CMK (cell line): ENCODE data around the gene SLC4A11.

ENCODE experiments used
- DNase-seq: peaks from one replicate; pipeline ENCODE4 v3.0.0-alpha.2; 2010; ENCODE audit warnings: low read depth

Gene SLC4A11

DNA sequence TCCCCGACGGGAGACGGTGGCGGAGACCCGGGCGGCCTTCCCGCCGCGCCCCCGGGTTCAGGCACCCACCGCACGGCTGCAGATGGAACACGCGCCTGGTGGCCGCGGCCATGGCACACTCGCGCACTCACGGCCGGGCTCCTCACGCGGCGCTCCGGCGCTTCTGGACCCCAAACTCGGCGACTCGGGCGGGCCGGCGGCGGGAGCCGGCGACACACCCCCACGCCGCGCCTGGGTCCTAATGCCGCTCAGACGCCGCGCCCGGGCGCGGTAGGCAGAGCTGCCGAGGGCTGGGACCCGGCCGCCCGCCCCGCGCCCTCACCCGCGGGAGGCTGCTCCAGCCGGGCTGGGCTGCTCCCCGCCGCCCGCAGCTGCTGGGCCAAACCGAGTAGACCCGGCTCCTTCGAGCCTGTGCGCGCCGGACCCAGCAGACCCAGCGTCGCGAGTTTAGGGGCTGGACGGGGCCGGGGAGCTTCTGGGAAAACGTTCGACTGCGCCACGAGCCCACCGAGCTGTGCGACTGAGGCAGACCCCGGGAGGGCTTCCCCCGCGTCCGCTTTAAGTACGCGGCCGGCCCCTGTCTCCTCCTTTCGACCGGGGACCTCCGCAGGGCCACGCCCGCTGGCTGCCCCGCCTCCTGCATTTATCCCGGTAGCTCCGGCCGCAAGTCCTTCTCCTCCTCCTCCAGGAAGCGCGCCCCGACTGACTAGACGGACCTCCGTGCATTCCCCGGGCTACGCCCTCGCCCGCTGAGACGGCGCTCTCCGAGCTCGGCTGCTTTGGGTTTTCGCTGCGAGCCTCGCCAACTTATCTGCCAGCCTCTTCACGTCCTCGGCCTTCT, at the start of gene SLC4A11:
SLC4A11 (minus strand) TSS at position 165 of the 841 bp plus-strand sequence; CDS start at position 112, 53 bp downstream.
- DNase-seq, result no peak

DNA sequence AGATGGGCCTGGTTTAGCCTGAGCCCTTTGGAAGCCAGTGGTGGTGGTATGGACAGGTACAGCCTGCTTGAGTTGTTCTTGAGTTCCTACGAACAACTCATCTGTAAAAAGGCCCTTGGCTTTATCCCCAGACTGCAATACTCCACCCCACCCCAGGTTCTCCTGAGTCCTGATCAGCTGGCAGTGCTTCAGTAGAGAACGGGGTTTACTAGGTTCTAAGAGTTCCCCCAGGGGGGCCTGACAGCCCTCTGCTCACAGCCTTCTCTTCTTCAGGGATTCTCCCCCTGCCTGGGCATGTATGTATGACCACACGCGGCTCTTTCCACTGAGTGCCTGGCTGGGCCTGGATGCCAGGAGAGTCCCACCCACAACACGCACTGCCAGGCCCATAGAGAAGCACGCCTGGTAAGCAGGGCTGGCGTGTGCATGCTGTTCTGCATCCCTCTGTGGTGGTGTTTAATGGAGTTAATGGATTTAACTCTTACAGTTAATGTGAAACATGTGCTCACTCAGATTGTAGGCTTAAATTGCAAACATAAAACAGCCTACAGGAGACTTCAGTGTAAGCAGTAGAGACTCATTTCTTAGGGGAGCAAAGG, 44.3 kb upstream of the SLC4A11 start:
- DNase-seq, result no peak

DNA sequence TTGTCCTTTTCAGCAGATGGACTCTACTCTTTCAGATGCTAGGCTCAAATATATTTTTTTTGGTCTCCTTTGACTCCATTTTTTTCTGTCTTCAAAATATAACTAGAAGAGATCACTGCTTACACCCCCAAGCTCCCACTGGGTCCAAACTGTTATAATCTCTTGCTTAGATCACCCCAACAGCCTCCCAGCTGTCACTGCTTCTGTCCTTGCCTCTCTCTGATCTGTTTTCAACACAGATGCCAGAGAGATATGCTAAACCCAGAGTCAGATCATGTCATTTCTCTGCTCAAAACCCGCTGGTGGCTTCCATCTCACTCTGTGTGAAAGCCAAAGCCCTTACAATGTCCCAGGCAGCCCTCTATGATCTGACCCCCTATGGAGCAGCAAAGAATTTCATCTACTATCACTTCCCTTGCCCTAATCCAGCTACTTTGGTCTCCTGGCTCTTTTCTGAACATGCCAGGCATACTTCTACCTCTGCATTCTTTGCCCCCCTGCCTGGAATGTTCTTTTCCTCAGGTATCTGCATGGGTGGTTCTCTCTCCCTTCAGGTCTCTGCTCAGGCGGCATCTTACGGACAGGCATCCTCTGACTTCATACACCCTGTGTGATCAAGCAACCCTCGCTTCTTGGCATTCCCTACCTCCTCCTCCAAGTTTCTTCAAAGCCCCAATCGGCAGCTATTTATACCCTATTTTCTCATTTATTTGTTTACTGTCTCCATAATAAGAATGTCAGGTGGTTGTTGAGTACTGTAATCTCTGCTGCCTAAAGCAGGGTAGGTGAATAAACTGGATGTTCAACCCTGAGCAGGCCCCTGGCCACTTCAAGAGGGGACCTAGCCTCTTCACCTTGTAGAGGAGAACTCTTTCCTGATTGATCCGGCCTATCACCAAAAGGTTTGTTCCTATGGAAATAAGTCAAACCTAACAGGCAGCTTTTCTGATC, 43.6 kb upstream of the SLC4A11 start:
- DNase-seq, result no peak

DNA sequence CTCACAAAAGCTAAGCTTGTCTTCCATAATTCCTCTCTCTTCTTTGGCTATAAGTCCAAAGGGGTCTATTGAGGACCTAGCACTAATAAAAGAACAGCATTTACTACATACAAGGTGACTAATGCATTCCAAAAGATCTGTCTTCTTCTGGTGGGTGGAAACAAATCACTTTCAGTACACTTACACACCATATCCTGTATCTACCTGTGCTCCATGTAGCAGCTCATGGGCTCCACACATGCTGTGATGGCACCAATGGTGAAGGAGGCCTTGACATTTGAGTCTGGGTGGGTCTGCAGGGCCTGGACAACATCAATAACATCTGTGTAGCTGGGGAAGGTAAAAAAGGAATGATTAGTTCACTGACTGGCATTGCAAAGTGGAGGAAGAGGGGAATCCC, 42.4 kb upstream of the SLC4A11 start:
- DNase-seq, result no peak

DNA sequence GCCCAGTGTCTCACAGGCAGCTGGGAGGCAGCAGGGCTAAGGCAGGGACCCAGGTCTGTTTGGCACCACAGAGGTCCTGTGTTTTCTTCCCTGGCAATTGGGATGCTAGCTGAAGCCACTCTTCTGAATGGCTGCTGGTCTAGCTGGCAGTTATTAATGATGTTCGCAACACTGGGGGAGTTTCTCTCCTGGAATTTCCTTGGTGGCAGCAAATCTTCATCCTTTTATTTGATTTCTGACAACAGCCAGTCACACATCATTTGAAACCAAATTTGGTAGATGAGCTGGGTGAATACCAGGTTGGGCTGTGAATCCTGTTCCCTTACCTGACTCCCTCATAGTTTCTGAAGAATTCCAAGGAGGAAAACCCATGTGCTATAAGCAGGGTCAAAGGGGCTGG, 40.8 kb upstream of the SLC4A11 start:
- no peak for DNase-seq

DNA sequence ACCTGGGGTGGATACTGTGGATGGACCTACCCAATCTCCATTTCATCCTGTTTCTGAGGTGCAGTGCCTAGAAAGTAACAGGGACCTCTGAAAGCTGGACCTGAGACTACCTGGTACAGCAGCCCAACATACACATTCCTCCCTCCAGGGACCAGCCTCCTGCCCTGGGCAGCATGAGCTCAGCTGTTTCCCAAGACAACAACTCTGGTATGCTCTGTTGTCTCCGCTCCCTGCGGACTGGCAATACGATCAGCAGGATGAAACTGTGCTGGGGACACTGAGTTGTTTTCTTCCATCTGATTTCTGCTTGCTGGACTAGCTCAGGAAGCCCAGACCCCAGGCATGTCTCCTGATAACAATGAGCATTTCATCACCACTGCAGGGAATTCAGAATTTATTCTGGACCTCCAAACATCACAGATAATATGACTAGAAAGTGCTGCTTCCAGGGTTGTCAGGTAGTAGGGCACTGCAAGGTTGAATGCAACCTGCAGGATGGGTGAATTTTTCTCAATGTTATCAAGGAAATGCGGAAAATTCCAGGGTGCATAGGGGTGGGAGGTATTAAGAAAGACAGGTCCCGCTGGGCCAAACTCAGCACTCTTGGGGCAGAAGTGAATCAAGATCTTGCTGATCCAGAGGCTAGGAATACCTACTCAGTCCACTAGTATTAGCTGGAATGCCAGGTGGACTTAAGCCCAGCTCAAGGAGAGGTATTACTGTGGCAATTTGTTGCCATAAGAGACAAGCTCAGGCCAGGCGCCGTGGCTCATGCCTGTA, 38.9 kb upstream of the SLC4A11 start:
- no peak for DNase-seq

DNA sequence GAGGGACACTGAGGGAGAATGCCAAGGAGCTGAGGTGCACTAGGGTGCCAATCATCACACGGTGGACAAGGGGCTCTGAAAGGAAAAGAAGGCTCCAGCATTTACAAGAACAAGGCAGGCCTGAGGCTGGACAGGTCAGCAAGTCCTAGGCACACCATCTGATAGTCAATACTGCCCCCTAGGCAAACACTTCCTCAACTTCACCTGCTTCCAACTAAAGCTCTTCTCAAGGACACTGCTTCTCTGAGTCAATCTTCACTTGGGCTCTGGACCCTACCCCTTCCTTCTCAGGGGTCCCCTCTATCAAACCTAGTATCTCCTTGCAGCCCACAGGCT, 37.7 kb upstream of the SLC4A11 start:
- peak; percentile 20 for DNase-seq

DNA sequence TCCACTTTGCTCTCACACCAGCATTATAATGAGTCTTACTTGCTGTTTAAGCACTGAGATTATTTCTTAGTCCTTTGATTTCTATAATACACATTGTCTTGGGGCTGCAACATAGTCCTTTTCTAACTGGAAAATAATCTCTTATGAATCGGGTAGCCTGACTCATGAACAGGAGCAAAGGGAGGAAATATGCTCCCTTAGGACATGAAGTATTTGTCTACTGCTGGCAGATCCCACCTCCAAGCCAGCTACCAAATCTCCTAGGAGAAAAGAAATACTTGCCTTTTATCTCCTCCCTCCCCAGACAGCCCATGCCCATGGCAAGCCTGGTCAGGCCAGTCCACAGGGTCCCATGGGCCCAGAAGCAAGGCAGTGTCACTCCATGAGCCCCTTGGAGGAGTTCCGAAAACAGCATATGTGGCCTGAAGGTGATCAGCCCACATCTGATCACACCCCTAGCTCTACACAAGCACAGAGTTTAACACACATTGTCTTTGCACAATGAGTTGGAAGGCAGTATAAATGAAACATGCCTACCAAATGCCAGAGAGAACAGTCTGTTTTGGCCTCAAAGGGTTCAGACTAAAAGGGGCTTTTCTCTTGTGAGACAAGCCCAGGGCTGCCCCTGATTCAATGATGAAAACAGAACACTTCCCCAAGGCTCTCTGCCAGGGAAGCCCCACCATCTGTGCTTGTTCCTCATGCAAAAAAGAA, 37.1 kb upstream of the SLC4A11 start:
- no peak for DNase-seq

DNA sequence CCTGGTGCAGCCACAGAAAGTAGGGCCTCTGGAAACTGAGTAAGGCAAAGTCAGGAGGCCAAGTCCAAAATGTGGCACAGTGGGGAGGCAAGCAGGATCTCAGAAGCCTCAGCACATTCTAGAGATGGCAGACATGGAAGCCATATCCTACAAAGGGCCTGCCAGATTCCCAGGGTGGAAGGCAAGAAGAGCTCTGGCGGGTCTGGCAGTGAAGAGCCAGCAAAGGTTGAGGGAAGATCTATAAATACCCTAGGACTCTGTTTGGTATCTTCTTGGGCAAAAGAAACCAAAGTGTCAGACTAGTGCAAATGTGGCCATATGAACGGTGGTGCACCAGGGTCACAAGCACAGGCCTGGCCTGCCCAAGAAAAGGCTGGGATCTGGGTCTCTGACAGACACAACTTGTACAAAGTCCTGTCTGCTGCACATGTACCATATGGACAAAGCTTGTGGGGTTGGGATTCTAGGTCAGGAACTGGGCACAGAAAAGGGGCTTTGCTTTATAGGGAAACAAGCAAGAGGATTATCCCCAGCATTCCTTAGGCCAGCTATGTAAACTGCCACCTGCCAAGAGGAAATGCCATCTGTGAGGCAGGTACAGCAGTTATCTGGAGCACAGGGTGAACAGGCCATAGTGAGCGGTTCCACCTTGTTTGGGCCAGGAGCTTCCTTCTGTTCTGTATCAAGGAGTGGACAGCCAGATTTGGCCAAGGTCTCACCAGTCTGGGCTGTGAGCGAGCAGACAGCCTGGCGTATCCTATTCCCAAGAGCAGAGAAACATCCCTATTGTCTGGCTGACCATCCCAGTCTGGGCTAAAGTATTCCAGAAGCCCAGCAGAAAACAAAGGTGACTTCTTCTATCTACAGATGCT, 36.3 kb upstream of the SLC4A11 start:
- no peak for DNase-seq

DNA sequence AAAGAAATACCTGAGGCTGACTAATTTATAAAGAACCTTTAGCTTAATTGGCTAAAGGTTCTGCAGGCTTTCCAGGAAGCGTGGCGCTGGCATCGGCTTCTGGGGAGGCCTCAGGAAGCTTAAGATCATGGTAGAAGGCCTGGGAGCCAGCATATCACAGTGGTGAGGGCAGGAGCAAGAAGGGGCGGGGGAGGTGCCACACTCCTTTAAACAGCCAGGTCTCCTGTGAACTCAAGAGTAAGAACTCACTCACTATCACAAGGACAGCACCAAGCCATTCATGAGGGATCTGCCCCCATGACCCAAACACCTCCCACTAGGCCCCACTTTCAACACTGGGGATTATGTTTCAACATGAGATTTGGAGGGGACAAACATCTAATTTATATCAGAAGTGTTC, 34.4 kb upstream of the SLC4A11 start:
- no peak for DNase-seq

DNA sequence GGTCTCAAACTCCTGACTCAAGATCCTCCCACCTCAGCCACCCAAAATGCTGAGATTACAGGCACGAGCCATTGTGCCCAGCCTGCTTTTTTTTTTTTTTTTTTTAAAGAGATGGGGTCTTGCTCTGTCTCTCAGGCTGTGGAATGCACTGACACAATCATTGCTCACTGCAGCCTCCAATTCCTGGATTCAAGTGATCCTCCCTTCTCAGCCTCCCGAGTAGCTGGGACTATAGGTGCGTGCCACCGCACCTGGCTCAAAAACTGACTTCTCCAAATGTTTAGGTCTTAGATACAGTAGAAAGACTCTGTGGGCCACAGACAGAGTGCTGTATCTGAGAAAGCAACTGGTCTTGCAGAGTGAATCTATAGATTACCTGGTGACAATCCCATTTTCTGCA, 31.1 kb upstream of the SLC4A11 start:
- DNase-seq, result no peak

DNA sequence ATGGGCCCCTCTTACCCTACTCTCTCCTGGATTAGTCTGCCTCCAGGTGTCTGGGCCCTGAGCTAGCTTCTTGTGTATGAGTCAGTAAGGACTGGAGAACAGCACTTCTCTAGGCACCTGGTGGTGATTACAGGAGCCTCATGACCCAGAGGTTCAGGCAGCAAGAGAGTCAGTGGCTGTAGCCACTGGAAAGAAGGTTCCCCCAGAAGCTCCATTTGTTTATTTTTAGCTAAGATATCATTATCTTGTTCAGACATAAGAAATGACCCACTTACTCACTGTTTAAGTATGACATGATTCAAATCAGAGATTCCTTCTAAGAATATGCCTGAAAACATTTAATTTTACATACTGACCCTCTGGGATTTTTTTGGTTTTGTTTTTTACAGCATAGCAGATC, 23.6 kb upstream of the SLC4A11 start:
- DNase-seq, result no peak

DNA sequence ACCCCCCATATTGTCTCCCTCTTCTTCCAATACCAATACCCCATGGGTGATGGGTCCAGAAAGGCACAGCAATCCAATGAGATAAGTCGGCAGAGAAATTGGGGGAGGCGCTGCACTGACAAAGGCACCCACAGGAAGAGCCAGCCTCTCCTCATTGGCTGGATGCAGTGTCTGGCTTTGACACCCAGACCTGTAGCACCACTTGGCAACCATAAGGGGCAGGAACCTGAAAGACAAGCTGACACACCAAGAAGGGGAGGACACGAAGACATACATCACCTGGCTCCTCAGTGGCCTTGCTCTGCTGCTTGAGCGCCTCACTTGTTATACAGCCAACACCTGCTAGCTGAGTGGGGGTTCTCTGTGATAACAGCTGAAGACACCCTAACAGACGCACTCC, 19.4 kb upstream of the SLC4A11 start:
- DNase-seq, result no peak

DNA sequence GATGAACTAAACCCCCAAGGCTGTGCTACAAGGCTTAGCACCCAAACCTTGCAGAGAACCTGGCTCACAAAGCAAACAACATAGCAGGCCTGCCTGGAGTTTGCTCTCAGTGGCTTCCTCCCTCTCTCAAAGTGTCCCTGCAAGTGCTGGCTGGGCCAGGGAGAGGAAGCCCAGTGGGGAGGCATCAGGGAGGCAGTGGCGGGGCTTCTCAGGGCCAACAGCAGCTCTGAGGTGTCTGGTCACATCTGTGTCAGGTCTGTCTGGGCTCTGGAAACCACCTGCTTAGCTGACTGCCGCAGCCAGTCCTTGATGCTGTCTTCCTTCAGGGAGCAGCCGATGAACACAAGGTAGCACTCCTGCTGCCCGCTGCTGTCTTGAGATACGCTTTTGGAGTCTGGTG, 16.7 kb upstream of the SLC4A11 start:
- DNase-seq, result no peak

DNA sequence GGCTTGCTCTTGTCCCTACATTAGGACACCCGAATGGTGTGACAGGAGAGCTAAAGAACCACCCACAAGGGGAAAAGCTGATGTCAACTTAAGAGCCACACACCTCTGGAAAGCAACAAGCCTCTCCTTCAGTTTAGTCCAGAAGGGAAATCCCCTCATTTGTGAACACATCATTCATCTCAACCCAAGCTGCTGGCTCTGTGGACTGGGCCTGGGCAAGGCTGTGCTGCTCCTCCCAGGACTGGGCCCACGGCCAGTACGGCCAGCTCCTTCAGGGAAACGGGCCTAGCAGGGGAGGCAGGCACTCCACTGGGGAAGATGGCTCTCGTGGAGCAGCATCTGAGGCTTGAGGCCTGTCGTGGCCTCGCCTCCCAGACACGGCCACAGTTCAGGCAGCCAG, 12.8 kb upstream of the SLC4A11 start:
- no peak for DNase-seq

DNA sequence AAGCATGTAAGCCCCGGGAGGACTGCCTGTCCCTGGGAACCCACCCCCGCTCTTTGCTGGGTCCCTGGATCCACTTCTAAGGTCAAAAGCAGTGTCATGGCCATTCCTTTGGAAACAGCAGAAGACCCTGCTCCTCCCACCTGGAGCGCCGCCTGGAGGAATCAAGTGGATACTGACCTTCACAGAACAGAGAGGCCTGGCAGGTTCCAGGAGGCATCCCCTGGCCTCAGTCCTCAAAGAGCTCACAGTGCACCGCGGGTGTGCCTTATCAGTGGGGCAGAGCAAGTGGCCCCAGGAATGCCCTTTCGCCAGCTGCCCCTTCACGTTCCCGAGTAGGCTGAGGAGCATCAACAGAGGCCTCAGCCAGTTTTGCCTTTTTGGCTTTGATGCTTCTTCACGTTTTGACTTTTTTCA, 11.1 kb upstream of the SLC4A11 start:
- no peak for DNase-seq

DNA sequence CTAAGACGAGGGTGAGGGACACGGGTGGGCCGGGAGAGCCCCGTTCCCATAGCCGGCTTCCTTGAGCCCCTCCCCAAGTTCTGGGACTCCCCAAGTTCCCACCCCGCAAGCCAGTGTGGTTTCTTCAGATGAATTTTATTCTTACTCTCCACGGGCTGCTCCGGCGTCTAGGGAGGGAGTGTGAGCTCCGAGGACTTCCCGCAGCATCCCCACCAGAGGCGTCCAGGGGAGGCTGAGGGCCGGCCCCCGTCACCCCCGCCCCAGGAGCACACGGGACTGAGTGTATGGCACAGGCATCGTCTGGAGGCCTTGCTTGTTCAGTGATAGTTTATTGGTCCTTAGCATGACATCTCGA, 10.0 kb upstream of the SLC4A11 start:
- no peak for DNase-seq

DNA sequence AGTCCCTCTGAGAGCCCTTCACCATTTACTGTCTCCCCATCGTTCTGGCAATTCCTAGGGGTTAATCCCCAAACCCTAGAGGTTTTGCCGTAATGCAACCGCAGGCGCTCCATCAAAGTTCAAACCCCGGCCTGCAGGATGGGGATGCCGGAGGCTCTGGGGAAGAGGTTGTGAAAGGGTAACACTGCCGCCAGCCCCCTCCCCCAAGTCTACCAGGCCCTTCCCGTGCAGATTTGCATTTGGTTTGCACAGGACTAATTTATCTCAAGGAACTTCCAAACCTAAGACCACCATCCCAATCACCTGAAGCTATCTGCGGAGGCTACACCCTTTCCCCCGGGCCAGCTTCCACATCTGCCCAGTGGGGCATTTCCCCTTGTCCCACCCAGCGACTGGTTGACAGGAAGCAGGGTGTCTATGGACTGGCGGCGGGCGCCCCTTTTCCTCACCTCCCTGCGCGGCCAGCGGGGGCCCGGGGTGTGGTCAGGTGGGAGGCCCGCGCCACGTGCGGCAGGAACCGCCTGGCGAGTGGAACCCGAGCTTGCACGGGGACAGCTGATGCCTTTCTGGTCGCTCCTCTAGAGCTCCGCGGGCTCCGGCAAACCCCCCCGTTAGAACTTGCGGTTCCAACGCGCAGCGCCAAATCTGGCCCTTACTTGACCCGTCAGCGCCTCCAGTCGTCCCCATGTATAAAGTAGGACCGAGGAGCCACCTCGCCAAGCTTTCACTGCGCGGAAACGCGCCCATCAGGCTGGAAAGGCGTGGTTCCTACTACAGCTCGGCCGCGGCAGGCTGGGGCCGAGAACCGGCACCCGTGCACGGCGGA, 9.4 kb upstream of the SLC4A11 start:
- DNase-seq, result no peak

DNA sequence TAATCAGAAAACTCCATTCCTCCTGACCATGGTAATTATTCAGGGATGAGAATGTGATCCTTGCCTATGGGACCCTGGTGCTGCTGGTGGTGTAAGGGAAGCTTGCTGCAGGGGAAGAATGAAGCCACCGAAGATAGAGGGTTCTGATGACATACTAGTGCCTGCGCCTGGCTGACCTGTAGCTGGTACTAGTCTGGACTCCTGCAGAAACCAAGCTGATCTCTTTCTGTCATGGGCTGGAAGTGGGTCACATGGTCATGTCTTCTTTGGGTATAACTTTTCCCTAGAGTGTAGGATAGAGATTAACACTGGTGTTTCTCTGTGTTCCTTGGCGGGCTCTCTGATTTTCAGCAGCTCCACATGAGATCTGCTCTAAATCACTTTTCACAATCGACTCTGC, 8.6 kb upstream of the SLC4A11 start:
- DNase-seq, result no peak

DNA sequence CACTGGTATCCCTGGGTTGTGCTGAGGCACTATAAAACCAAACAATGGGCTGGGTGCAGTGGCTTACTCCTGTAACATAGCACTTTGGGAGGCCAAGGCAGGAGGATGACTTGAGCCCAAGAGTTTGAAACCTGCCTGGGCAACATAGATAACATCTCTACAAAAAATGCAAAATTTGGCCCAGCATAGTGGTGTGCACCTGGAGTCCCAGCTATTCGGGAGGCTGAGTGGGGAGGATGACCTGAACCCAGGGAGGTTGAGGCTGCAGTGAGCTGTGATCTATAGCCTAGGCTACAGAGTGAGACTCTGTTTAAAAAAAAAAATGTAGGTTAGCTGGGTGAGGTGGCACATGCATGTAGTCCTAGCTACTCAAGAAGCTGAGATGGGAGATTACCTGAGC, 7.7 kb upstream of the SLC4A11 start:
- DNase-seq, result no peak
